Measurements from ENCODE around the gene CTSL.

The CTSL gene

GRCh38 chr9:87725900-87726709, at the start of gene CTSL:
Gene CTSL (plus strand): TSS chr9:87726119. CDS start chr9:87727604, 1,485 bp downstream.
- peak; percentile 68 for DNase-seq (ENCODE audit: low spot score)

- DNase-seq (ENCODE audit: low spot score): no peak
Observed at GRCh38 chr9:87676976-87677775, 48.7 kb upstream of the CTSL start.

DNA sequence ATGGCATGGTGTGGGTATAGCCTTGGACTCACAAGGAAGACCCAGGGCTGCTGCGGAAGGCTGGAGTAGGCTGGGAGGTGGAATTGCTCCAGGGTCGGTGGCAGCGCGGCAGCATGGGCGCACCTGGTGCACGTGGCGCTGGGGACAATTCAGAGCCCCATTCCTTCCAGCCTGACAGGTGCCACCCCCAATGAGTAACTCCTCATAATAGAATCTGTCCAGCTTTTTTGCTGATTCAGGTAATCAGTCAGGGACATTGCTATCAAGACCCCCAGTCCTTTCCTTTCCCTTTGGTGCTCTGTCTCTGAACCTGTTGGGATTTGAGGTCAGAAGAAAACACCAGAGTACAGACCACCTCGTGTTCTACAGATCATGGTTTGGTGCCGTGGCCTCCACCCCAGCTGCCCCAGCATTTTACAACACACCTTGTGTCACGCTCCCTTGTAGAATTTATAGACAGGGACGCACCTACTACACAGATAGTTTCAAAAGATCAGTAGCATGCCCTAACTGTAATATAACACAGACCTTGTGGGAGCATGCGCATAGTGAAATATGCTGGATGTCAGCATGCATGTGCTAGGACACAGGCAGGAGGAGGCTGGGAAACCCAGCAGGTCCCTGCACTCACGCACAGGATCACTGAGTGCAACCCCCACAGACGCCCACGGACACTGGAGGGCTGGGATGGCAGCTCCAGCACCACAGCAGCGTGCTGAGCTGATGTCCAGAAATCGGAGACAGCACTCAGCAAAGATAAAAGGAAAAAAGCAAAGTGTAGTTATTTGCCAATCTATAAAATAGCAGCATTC, 47.9 kb upstream of the CTSL start:
- no peak for DNase-seq (ENCODE audit: low spot score)

- peak; percentile 93 for DNase-seq (ENCODE audit: low spot score)
Observed at GRCh38 chr9:87678650-87679355, 47.1 kb upstream of the CTSL start.

GRCh38 chr9:87681271-87682061, 44.5 kb upstream of the CTSL start:
- no peak for DNase-seq (ENCODE audit: low spot score)

DNA sequence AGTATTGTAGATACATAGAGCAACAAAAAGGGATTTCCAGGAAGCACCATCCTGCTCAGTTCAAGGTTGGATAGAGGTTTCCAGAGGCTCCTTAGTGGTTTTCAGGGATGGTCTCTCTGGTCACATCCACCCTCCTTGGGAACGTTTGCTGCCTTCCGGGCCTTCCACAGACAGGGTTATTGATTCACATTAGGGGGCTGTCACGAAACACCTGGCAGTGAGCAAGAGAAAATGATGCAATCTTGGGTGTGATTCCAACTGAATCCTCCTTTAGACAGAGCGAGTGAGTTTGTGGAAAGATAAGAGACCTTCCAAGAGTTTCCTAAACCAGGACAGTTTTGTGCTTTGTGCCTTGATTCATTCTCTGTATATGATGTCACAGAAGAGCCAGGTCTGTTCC, 43.8 kb upstream of the CTSL start:
- DNase-seq (ENCODE audit: low spot score): no peak

- DNase-seq (ENCODE audit: low spot score): no peak
Observed at GRCh38 chr9:87682618-87683017, 43.3 kb upstream of the CTSL start.

DNA sequence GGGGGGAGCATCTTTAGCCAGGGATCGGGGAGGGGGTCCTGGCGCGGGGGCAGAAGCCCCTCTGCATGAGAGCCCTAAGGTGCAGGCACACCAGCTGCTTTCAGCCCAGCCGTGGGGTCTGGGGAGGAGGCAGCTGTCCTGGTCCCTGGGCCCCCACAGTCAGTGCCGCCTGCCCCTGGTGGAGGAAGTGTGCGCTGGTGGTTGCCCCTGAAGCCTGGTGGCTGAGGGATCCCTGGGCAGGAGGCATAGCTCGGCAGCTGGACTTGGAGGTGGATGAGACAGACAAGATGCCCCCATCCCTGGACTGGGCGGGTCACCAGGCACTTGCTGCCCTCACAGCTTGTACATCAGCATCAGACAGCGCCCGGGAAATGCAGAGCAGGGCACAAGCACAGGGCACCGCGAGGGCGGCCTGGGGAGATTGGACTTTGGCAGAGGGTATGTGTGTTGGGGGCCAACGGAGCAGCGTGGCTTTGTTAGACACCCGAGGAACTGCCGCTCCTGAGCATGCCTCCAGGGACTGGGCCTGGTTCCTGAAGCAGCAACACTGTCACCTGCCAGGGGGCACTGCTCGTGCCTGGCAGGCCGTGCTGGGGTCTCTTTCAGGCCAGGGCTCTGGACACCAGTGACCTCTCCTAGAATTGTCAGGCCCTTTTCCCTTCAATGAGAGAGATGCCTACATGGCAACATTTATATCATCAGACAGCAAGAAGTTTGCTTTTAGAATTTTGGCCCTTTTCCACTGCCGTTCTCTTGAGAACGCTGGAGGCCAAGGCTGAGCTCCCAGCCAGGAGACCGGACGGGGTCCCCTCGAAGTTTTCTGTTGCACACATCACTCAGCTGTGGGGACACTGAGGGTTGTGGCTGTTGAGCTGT, 41.9 kb upstream of the CTSL start:
- no peak for DNase-seq (ENCODE audit: low spot score)

DNA sequence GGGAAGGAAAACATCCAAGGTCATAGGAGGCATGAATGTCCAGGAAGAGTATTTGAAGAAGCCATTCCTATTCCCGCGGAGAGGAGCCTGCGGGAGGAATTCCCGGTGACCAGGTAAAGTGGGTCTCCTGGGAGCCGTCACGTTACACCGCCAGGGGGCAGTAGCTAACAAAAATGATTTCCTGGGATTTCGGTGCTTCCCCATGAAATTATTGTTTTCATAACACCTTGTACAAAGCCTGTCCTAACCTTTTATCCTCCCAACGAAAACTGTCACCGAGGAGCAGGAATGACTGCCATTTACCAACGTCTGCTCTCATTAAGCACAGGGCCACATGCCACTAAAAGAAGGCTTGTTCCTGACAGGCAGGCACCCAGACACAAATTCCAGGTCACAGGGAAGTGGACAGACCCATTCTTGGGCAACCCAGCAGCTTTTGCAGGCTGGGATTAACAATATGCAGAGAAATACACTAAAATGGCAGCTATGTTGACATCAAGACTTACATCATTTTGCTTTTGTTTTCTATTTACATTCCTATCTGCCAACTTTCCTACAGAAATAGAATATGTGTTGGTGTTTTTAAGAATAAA, 41.2 kb upstream of the CTSL start:
- DNase-seq (ENCODE audit: low spot score): peak; percentile 75

DNA sequence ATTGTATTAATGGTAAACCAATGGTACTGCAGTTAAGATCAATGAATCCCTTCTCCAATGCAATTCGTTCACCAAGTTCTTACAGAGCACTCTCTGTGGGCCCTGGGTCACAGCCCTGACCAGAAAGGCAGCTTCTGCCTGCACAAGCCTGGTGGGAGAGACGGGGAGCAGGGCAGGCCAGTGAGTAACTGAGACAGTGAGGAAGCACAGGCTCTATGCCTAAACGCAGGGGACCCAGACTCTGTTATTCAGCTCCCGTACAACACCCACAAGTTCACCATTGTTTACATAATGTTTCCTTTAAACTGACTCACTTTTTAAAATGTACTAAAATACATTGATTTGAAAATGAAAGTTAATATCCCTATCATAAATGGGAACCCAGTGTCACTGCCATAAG, 40.5 kb upstream of the CTSL start:
- DNase-seq (ENCODE audit: low spot score): no peak

DNA sequence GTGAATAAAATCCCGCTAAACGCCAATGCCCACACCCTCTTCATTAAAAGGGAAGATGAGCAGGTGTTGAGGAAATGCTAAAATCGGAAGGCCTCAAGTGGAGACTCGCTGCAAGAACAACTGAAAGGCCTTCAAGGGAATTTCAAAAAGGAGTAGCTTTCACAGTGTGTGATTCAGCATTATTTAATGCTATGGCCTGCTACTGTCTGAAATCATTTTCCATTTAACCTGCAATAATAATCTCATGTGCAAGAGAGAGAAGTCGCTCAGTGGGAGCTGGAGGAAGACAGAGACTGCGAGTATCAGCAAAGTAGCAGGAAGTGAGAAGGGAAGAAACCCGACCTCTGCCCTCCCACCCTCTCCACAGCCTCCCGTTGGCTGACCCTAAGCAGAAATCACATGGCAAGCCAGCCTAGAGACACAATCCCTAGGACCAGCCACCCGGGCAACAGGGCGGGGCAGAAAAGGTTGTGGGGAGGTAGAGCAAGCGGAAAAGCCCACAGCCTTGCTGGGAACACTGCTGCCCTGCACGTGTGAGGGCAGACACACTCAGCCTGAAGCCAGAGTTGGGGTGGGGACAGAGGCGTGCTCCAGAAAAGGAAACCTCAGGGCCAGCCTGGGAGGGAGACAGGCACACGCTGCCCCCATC, 39.9 kb upstream of the CTSL start:
- DNase-seq (ENCODE audit: low spot score): no peak

GRCh38 chr9:87686520-87687090, 39.3 kb upstream of the CTSL start:
- no peak for DNase-seq (ENCODE audit: low spot score)

DNA sequence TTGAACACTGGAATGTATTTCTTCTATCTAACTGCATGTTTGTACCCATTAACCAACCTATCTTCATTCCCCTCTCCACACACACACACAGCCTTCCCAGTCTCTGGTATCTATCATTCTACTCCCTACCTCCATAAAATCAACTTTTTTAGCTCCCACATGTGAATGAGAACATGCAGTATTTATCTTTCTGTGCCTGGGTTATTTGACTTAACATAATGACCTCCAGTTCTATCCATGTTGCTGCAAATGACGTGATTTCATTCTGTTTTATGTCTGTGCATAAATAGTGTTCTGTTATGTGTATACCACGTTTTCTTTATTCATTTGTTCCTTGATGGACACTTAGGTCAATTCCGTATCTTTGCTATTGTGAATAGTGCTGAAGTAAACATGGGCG, 38.7 kb upstream of the CTSL start:
- no peak for DNase-seq (ENCODE audit: low spot score)

- no peak for DNase-seq (ENCODE audit: low spot score)
Observed at GRCh38 chr9:87694236-87694755, 31.6 kb upstream of the CTSL start.

DNA sequence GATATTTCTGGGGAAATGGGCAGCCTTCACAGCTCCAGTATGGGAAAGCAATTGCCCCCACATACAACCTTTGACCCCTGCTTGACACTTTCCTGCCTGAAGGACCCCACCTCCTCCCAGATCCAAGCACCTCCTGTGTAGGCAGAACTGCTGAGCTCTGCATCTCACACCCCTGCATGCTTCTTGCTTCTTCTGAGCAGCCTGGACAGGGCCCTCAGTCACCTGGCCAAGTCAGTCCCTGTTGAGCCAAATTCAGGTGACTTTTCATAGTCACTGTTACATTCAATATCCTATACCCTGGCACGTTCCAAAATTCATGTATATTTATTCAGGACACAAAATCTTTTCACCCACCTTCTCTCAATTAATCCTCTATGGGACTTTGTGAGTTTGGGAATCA, 30.4 kb upstream of the CTSL start:
- DNase-seq (ENCODE audit: low spot score): no peak

GRCh38 chr9:87696641-87697040, 29.3 kb upstream of the CTSL start:
- DNase-seq (ENCODE audit: low spot score): no peak

DNA sequence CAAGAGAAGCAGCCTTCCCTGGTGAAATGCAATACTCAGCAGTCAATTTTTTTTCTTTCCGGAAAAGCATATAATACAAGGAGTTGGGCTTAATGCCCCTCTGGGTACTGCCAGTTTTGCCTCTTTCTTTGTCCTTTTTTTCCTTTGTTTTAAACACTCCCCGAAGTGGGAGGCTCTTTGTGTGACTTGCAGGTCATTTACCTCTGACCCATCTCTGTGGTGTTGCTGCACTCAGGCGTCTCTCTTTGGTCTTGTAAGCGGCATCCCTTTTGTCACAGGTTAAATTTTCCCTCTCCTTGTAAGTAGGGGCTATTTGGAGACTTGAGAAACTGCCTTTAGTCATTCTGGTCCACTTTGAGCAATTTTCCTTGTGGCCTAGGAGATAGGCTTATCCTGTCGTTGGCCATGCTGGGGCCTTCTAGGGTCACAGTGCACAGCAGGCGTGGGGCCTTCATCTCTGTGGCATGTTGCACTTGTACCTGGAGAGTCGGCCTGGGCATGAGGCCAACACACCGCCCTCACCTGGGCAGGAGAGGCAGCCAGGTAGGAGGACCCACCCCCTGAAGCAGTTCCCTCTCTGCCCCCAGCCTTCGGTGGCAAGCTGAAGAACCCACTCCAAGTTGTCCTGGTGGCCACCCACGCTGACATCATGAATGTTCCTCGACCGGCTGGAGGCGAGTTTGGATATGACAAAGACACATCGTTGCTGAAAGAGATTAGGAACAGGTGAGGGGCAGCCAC, 27.7 kb upstream of the CTSL start:
- DNase-seq (ENCODE audit: low spot score): no peak

GRCh38 chr9:87699835-87700234, 26.1 kb upstream of the CTSL start:
- no peak for DNase-seq (ENCODE audit: low spot score)
